NOMO-1 treated with dmso at 0.1 percent for 144 hours (cell line): ENCODE results near the gene NAP1L2.
"Not testable (repeated sequence)": the region's sequence is repeated elsewhere in the genome, so short reads cannot be mapped to it uniquely, and the experiment has no call there.

Experiments
- DNase-seq: peaks from one replicate; lab custom pipeline; 2025; ENCODE audit not compliant: unreplicated experiment; lab: John Stamatoyannopoulos, UW

The NAP1L2 gene, protein sequence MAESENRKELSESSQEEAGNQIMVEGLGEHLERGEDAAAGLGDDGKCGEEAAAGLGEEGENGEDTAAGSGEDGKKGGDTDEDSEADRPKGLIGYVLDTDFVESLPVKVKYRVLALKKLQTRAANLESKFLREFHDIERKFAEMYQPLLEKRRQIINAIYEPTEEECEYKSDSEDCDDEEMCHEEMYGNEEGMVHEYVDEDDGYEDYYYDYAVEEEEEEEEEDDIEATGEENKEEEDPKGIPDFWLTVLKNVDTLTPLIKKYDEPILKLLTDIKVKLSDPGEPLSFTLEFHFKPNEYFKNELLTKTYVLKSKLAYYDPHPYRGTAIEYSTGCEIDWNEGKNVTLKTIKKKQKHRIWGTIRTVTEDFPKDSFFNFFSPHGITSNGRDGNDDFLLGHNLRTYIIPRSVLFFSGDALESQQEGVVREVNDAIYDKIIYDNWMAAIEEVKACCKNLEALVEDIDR

DNA sequence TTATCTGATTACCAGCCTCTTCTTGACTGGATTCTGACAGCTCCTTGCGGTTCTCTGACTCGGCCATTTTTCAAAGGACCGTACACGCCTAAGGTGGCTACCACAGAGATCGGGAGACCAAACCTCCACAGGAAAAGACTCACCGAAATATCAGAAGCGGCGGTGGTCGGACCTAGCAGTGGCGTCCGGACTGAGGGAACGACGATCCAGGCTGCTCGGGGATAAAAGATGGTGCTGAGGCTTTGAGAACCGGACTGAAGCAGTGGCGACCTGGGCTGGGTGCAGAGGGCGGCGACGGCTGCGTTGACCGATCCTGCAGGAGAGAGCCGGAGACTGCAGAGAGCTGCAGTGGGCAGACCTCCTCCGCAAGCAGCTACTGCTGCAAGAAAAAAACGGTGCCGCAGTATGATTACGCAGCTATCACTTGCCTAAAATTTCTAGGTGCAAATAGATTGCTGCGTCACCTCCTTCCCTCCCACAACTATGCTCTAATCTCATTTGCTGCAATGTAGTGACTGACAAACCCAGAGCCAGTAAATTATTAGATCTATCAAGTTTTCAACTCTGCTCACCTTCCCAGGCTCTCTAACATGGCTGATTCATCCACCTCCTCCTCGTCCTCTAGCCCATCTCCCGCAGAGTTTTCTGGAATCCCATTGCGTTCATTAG, at the start of gene NAP1L2:
Gene NAP1L2 (minus strand): TSS at position 426 of the 669 bp plus-strand sequence. CDS start 359 bp downstream, at position 67.
- DNase-seq: no peak

DNA sequence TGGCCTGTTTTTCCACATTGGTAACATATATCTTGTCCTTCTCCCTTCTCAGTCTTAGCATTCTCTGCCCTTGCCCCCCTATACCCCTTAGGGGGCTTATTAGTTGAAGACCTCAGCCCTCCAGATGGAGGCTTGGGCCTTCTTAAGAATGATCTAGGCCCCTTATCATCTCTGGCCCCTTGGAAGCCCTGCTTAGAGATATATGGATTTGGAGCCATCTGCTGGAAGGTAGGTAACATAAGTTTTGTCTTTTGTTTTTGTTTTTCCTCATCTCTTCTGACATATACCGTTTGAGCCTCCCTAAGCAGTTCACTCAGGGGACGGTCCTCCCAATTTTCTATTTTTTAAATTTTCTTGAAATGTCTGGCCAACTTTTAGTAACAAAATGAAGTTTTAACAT, 48.3 kb upstream of the NAP1L2 start:
- no peak for DNase-seq

DNA sequence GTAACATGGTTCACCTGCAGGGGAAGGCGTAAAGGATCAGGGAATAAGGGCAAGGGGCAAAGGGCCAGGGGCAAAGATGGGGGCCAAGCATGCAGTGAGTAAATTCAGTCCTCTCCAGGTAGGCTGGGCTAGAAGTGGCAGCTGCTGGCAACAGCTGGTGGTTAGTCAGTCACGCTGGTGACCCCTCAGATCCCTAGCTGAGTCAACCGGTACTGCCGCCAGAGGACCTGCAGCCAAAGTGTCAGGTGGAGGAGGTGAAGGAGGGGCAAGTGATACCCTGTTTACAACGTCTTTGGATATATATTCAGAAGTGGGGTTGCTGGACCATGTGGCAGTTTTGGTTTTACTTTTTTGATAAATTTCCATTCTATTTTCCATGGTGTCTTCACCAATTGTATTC, 24.6 kb upstream of the NAP1L2 start:
- no peak for DNase-seq

DNA sequence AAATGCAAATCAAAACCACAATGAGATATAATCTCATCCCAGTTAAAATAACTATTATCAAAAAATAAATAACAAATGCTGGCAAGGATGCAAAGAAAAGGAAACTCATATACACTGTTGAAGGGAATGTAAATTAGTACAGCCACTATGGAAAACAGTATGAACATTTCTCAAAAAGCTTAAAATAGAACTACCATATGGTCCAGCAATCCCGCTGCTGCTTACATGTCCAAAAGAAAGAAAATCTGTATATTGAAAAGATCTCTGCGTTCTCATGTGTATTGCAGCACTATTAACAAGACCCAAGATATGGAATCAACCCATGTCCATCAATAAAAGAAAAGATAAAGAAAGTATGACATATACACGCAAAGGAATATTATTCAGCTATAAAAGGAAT, 3.0 kb upstream of the NAP1L2 start:
- DNase-seq: no peak

DNA sequence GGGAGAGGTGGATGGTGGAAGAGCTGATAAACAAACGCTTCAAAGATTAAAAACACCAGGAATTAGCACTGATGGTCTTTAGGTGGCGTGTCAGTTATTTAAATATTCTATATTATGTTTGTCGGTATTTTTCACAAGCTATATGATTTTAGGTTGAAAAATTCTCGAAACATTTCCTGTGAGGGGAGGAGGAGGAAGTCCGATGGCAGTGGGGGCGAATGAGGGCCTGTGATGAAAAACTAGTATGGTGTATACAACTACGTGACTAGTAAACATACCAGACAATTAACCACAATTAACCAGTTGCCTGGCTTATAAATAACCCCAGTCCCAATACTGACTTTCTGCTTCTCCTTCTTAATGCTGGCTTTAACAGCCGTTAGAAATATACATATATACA, 595 bp upstream of the NAP1L2 start:
- no peak for DNase-seq

DNA sequence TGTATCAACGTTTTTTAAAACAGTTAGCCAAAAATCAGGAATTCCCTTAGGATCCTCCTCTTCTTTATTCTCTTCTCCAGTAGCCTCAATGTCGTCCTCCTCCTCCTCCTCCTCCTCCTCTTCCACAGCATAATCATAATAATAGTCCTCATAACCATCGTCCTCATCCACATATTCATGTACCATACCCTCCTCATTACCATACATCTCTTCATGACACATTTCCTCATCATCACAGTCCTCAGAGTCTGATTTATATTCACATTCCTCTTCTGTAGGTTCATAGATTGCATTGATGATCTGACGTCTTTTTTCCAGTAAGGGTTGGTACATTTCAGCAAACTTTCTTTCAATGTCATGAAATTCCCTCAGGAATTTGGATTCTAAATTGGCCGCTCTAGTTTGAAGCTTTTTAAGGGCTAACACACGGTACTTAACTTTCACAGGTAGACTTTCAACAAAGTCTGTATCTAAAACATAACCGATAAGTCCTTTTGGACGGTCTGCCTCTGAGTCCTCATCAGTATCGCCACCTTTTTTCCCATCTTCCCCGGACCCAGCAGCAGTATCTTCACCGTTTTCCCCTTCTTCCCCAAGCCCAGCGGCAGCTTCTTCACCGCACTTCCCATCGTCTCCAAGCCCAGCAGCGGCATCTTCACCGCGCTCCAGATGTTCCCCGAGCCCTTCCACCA, 771 bp downstream of the NAP1L2 start:
- DNase-seq: no peak

DNA sequence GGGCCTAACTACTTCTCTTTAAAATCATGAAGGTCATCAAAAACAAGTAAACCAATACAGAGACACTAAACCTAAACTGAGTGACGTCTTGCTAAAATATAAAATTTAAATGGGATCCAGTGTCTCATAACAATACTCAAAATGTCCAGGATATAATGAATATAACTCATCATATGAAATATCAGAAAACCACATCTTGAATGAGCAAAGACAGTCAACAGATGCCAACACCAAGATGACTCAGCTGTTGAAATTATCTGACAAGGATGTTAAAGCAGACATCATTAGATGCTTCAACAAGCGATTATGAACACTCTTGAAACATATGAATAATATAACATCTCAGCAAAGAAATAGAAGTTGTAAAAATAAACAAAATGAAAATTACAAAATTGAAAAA, 8.3 kb downstream of the NAP1L2 start:
- no peak for DNase-seq

DNA sequence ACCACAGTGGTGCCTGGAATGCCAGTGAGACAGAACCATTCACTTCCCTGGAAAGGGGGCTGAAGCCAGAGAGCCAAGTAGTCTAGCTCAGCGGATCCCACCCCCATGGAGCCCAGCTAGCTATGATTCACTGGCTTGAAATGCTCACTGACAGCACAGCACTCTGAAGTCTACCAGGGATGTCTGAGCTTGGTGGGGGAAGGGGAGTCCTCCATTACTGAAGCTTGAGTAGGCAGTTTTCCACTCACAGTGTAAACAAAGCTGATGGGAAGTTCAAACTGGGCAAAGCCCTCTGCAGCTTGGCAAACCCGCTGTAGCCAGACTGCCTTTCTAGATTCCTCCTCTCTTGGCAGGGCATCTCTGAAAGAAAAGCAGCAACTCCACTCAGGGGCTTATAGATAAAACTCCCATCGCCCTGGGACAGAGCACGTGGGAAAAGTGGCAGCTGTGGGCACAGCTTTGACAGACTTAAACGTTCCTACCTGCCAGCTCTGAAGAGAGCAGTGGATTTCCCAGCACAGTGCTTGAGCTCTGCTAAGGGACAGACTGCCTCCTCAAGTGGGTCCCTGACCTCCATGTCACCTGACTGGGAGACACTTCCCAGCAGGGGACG, 32.0 kb downstream of the NAP1L2 start:
- DNase-seq: no peak

DNA sequence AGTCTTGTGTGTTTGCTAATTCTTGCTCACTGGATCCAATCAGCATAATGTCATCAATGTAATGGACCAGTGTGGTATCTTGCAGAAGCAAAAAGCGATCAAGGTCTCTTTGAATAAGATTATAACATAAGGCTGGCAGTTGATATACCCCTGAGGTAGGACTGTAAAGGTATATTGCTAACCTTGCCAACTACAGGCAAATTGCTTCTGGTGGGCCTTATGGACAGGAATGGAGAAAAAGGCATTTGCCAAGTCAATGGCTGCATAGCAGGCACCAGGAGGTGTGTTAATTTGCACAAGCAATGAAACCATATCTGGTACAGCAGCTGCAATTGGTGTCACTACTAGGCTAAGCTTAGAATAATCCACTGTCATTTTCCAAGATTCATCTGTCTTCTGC, 45.7 kb downstream of the NAP1L2 start:
- DNase-seq: not testable (repeated sequence)
